NCI-H146 (cell line): ENCODE measurements around the gene C16orf87.

Experiments used
- DNase-seq: peaks from one replicate; lab custom pipeline; 2025; lab: John Stamatoyannopoulos, UW

The C16orf87 gene

DNA sequence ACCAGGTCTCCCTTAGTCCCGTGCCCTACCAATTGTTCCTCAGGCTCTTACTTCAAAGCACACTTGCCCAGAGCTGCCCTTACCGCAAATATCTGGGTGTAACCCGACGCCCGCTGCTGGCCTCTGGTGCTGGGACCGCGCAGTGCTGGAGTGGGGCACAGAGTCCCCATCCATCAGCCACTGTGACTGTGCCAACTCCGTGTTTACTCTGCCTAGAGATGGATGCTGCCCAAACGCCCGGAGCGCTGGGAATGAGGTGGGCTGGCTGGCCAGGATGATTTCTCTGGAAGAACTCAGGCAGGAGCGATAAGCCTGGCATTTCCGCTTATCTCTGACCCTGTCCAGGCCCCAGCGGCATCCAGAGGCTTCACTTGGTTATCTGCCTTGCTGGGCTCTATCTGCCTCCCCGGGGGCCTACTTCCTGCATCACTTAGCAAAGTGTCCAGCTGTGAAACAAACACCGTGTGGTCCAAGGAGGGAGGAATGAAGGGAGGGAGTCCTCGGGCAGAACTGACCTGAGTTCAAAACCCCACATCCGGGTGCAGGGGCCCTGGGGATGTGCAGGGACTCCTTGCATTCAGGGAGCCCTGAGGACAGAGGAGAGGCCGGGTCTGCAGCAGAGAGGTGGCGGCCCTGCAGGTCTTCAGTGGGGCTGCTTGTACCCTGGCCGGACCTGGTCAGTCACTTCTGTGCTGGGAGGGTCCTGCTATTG lies 73.5 kb downstream of the C16orf87 start:
- peak; percentile 58 for DNase-seq

- DNase-seq = no peak
Measured at GRCh38 chr16:46756772-46757171, 74.2 kb downstream of the C16orf87 start.

GRCh38 chr16:46753015-46753414 lies 78.0 kb downstream of the C16orf87 start:
- DNase-seq = no peak

GRCh38 chr16:46751381-46751780 lies 79.6 kb downstream of the C16orf87 start:
- no peak for DNase-seq

DNA sequence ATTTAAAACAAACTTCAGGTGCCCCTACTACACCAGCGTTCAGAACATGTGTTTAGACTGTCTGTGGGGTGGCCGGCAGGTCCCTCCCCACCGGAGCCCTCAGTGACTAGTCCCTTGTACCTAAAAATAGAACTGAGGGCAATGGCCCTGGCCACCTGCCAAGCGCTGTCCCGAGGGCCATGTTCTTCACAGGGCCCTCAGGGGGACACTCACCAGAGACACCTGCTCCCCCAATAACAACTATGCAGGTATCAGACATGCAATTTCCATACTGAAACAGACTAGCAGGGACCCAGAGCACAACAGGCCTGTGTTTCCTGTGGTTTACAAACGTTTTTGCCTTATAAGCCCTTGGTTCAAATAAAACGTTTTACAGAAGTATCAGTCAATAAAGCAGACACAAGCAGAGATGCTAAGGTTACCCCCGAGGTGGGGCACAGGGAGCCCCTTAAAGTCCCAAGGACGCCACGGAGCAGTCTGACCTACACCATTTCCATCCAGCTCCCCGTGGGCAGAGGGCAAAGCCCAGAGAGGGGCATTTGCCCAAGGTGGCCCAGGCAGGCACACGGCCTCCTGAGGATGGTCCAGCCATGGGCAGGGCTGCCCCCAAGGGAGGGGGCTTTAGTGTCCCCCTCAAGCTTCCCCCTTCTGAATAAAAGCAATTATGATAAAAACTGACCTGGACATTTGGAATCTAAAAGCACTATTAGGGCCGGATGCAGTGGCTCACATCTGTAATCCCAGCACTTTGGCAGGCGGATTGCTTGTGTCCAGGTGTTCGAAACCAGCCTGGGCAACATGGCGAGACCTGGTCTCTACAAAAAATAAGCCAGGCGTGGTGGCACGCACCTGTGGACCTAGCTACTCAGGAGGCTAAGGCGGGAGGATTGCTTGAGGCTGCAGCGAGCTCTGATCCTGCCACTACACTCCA lies 81.9 kb downstream of the C16orf87 start:
- DNase-seq = peak; percentile 41

GRCh38 chr16:46747777-46748651 lies 83.0 kb downstream of the C16orf87 start, which contains the start of gene MYLK3:
Gene MYLK3, minus strand, starts transcription at chr16:46748344. Its CDS starts 151 bp downstream, at chr16:46748193.
- DNase-seq = no peak

DNA sequence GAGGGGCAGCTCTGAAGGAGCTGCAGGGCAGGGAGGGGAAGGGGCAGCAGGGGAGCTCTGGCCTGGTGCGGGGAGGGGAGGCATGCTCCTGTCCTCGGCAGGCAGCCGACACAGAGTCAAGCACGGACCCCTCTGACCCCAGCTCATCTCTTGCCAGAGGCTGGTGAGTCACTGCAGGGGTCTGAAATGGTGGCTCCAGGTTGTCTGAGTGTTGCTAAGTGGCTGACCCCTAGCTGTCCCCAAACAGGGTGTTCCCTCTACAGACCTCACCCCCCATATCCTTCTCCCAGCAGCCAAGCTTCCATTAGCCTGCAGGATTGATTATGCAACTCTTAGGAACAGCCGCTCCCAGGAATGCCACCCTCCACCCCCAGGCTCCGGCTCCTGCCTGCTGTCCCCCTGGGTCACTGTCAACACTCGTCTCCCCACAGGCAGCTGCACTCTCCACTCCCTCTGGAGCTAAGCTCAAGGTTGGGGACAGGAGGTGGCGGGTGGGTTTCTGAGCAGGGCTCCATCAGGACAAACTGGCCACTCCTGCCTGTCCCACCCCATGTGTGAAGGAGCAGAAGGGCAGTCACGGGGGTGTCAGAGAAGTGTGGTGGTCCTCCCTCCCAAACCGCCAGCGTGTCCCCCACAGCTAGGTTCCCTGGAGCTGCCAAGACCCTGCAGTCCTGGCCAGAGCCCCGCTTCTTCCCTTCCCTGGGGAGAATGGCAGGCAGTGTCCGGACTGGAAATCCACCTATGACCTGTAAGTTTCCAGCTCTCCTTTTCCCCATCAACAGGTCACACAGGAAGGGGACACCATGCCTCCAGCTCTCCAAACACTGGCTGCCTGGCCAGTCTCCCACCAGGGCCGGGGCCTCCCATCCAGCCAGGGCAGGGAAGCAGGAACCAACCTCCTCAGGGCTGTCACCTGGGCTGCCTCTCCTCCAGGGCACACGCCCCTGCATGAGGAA lies 83.9 kb downstream of the C16orf87 start:
- no peak for DNase-seq
